DMS153 treated with DMSO at 0.1 percent for 48 hours (cell line): ENCODE data around the gene IQGAP2.

Source experiments
- DNase-seq: peaks from one replicate; lab custom pipeline; 2025; ENCODE audit not compliant: unreplicated experiment; lab: John Stamatoyannopoulos, UW

Gene IQGAP2

GRCh38 chr5:76445830-76446229 is 42.7 kb downstream of the IQGAP2 start:
- no peak for DNase-seq

GRCh38 chr5:76446776-76447175 is 43.7 kb downstream of the IQGAP2 start:
- no peak for DNase-seq

DNA sequence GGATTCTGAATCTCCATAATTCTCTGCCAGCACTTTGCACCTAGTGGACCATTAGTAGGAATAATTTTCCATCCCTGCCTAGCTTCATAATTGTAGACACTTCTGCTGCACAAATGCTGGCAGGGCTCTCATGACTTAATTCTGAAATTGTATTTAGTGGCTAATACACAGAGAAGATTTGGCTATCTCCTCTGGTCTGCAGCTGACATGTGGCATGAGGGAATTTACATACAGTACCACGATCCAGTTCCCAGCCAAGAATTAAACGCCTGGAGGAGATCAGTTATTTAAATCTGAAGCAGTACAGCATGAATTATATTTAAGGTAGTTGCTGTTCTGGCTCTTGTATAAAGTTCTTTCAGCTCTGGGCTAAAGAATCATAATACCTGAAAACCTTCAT is 46.5 kb downstream of the IQGAP2 start:
- no peak for DNase-seq

- DNase-seq: no peak
Measured at GRCh38 chr5:76450054-76450453, 47.0 kb downstream of the IQGAP2 start.

DNA sequence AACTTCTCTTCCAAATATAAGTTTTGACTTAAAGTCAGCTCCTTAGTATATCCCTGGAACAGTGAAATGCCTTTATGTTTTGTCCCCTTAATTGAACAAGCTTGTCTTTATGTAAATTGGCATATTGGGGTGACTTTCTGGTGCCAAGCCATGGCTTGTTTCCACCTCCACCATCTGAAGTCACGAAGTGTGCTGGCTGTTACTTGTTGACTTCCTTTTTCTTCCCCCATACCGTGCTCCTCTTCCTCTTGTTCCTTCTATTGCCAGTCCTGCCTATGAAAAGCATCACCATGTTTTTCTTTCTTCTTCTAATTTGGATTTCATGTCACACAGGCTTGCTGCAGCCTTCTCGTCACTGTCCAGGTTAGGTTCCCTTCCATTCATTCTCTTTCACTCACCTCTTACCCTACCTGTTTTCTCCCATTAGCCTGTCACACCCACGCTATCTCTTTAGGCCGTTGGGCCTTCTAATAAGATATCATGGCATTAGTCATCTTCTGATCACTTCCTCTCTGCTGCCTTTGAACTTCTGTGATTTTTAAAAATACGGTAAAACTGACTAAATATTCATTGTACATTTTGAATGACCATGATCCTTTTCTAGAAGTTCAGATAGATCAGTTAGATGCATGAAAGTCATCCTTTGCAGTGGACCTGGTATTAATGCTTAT is 48.1 kb downstream of the IQGAP2 start:
- DNase-seq: no peak

- no peak for DNase-seq
Measured at GRCh38 chr5:76455531-76456133, 52.5 kb downstream of the IQGAP2 start.

GRCh38 chr5:76456258-76456657 is 53.2 kb downstream of the IQGAP2 start:
- DNase-seq: no peak

GRCh38 chr5:76457674-76458485 is 54.8 kb downstream of the IQGAP2 start:
- DNase-seq: no peak

DNA sequence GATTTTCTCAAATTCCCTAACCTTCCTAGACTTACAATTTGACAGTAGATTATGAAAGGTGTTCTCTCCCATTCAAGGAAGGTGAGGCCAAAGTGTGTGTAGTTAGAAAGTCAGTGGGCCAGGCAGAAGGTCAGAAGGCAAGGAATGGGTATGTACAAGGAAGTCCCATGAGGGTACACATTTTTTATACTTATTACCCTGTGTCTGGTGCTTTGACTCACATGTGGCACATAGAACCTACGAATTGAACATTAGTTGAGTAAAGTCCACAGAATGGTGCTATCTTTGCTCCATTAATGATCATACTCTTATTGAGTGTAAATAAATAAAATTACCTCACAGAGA is 55.4 kb downstream of the IQGAP2 start:
- no peak for DNase-seq

DNA sequence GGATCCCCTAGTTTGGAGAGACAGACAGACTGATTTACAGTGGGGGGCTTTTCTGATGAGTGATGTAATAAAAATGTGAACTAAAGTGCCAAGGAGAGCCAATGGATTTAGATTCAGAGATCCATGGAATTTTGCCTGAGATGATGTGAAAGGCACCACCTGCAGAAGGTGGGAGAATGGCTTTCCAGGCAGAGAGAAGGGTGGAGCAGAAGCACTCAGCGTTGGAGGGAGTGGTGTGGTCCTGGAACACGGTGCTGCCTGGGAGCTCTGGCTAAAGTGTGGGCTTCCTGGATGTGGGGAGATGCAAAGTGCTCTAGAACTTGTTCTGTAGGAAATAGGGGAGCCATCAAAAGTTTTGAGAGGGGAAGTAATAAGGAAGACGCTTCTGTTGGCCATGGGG is 57.0 kb downstream of the IQGAP2 start:
- no peak for DNase-seq

GRCh38 chr5:76462097-76462667 is 59.1 kb downstream of the IQGAP2 start:
- DNase-seq: no peak

GRCh38 chr5:76467216-76467615 is 64.1 kb downstream of the IQGAP2 start:
- DNase-seq: no peak

GRCh38 chr5:76468635-76469425 is 65.7 kb downstream of the IQGAP2 start:
- no peak for DNase-seq

DNA sequence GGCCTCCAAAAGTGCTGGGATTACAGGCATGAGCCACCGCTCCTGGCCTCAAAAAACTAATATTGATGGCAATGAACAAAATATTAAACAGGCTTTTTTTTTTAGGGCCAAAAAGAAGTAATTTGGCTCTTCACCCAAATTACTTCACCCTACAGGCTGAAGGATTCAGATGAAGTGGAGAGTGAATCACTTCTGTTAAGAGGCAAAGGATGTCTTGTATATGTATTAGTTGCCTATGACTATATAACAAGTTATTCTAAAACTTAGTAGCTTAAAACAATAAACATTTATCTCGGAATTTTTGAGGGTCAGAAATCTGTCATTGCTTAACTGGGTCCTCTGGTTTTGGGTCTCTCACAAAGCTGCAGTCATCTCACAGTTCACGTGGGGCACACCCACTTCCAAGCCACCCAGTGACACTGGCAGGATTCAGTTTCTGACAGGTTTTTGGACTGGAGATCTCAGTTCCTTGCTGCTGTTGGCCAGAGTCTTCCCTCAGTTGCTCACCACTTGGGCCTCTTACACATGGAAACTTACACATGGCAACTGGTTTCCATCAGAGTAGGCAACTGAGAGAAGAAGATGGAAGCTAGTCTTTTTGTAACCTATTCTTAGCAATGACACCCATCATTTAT is 66.7 kb downstream of the IQGAP2 start:
- no peak for DNase-seq

GRCh38 chr5:76470976-76471375 is 67.9 kb downstream of the IQGAP2 start:
- DNase-seq: no peak

- no peak for DNase-seq
Measured at GRCh38 chr5:76471406-76471805, 68.3 kb downstream of the IQGAP2 start.

GRCh38 chr5:76471987-76472334 is 68.9 kb downstream of the IQGAP2 start:
- no peak for DNase-seq

DNA sequence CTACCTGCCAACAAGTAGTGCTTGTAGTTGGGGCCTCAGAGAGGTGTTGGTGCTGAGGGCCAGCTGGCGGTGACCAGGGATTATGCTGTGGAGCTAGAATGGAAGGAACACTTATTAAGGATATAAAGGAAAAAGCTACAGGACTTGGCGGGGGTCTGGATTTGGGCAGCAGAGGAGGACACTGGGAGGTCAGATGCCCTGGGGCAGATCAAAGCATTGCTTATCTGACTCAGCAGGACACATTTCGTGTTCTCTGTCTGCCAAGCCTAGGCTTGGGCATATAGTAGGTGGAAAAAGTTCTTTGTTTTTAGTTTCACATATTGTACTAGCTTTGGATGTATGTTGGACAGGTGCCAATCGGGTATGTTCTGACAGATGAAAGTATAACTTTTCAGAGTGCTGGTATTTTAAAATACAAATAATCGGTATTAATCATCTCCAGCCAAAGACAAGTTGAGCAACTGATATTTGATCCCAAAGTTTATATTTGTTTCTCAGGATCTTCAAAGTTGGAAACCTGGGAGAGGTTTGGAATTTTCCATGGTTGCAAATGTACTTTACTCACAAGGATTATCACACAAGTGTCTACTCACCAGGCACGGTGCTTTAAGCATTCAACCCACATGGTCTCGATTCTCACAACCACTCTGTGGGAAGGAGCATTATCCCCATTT is 69.4 kb downstream of the IQGAP2 start:
- no peak for DNase-seq

- no peak for DNase-seq
Measured at GRCh38 chr5:76473009-76473336, 69.9 kb downstream of the IQGAP2 start.

GRCh38 chr5:76473661-76474060 is 70.6 kb downstream of the IQGAP2 start:
- no peak for DNase-seq
